K562 (cell line): ENCODE data around the gene ASIC1. TPM values are rescaled to one million over a fixed set of nuclear protein-coding genes. Genes with fewer than 3 reads are reported as not detected.

Source experiments
- ARID1B ChIP-seq: fragments of 450-650 bp; IDR thresholded peaks from 2 replicates; pipeline ENCODE4 v1.6.1; 2016; ENCODE audit warnings: antibody characterized with exemption, mild to moderate bottlenecking, inconsistent platforms
- CBX3 ChIP-seq, 2 experiments: IDR thresholded peaks; 1 replicate in 1 of 2; 2 replicates in 1 of 2; pipeline ENCODE4 v1.6.1; 2012; ENCODE audit warnings: inconsistent platforms in 2 of 2, low read length in 2 of 2, borderline replicate concordance in 1 of 2, control low read depth in 1 of 2
- CREM ChIP-seq: IDR thresholded peaks from 2 replicates; pipeline ENCODE4 v1.6.1; 2014; ENCODE audit warnings: antibody characterized with exemption, low read depth
- FOXM1 ChIP-seq, 2 experiments: fragments of 450-650 bp in 1 of 2; sonication (generic) in 1 of 2; formaldehyde crosslinking in 1 of 2; IDR thresholded peaks; 2 replicates each; pipeline versions ENCODE4 v1.6.1 to v1.9.0; 2017 to 2022; ENCODE audit warnings: low read depth in 2 of 2, mild to moderate bottlenecking in 2 of 2, missing genetic modification reagents in 1 of 2, moderate library complexity in 1 of 2
- GABPB2 ChIP-seq: fragments of 250-450 bp; sonication (Bioruptor Pico); conservative IDR thresholded peaks from 2 replicates; pipeline ENCODE4 v1.5.1; 2021; ENCODE audit warnings: mild to moderate bottlenecking
- GATA2 ChIP-seq: sonication (generic); formaldehyde crosslinking; IDR thresholded peaks from 2 replicates; pipeline ENCODE4 v1.4.0; 2020; ENCODE audit warnings: mild to moderate bottlenecking, missing genetic modification reagents
- HDAC1 ChIP-seq, 2 experiments: fragments of 450-650 bp; IDR thresholded peaks; 2 replicates each; pipeline ENCODE4 v1.6.1; 2016 to 2017; ENCODE audit warnings: inconsistent platforms in 1 of 2, mild to moderate bottlenecking in 1 of 2, moderate library complexity in 1 of 2
- HDAC6 ChIP-seq: IDR thresholded peaks from 2 replicates; pipeline ENCODE4 v1.6.1; 2012; ENCODE audit warnings: low read depth, mild to moderate bottlenecking, control low read depth, inconsistent platforms, low read length, moderate library complexity
- HSF4 ChIP-seq: fragments of 250-450 bp; sonication (Bioruptor Pico); IDR thresholded peaks from 2 replicates; pipeline ENCODE4 v2.1.2; 2022; ENCODE audit warnings: mild to moderate bottlenecking, moderate library complexity, borderline replicate concordance
- JUND ChIP-seq, 2 experiments: IDR thresholded peaks; 2 replicates in 1 of 2; 3 replicates in 1 of 2; pipeline ENCODE4 v1.6.1; 2011; ENCODE audit warnings: borderline replicate concordance in 2 of 2, low read depth in 2 of 2, low read length in 2 of 2, improper control_type of control experiment in 1 of 2, missing biosample characterization in 1 of 2, missing genetic modification characterization in 1 of 2, missing genetic modification reagents in 1 of 2
- PHF21A ChIP-seq: fragments of 450-650 bp; IDR thresholded peaks from 2 replicates; pipeline ENCODE4 v1.6.1; 2017; ENCODE audit warnings: low read depth, borderline replicate concordance
- POLR3A ChIP-seq: IDR thresholded peaks from 2 replicates; pipeline ENCODE4 v1.6.1; 2011; ENCODE audit warnings: borderline replicate concordance, mild to moderate bottlenecking, moderate library complexity; ENCODE audit not compliant: insufficient read length, insufficient read depth; ENCODE audit errors: extremely low read depth
- PRPF4 ChIP-seq: fragments of 200-400 bp; formaldehyde crosslinking; IDR thresholded peaks from one replicate; pipeline ENCODE4 v1.6.1; 2017; ENCODE audit warnings: low read length, low read depth, mild to moderate bottlenecking; ENCODE audit not compliant: insufficient read depth, poor library complexity, severe bottlenecking
- RHOXF2B ChIP-seq: fragments of 250-450 bp; sonication (Bioruptor Pico); conservative IDR thresholded peaks from 2 replicates; pipeline ENCODE4 v1.5.1; 2021
- SMARCC2 ChIP-seq: fragments of 450-650 bp; IDR thresholded peaks from 2 replicates; pipeline ENCODE4 v1.6.1; 2017; ENCODE audit warnings: antibody characterized with exemption, moderate library complexity, mild to moderate bottlenecking, low read depth
- SREBF2 ChIP-seq: sonication (generic); formaldehyde crosslinking; IDR thresholded peaks from 2 replicates; pipeline ENCODE4 v1.4.0; 2020; ENCODE audit warnings: mild to moderate bottlenecking, missing genetic modification reagents
- TAL1 ChIP-seq: fragments of 450-650 bp; IDR thresholded peaks from 2 replicates; pipeline ENCODE4 v1.6.1; 2016; ENCODE audit warnings: mild to moderate bottlenecking
- TARDBP ChIP-seq: fragments of 450-650 bp; IDR thresholded peaks from 2 replicates; pipeline ENCODE4 v1.6.1; 2016
- U2AF2 ChIP-seq: fragments of 200-400 bp; formaldehyde crosslinking; optimal IDR thresholded peaks from 2 replicates; pipeline ENCODE3; 2017; ENCODE audit warnings: low read depth, mild to moderate bottlenecking, low read length
- ZC3H11A ChIP-seq: IDR thresholded peaks from 2 replicates; pipeline ENCODE4 v1.6.1; 2012; ENCODE audit warnings: low read depth, low read length, improper control_type of control experiment
- ZNF217 ChIP-seq: sonication (generic); formaldehyde crosslinking; IDR thresholded peaks from 2 replicates; pipeline ENCODE4 v1.8.0; 2022; ENCODE audit warnings: mild to moderate bottlenecking, missing genetic modification reagents
- ZNF324 ChIP-seq: fragments of 250-450 bp; sonication (Bioruptor Pico); IDR thresholded peaks from 2 replicates; pipeline ENCODE4 v1.4.0; 2020; ENCODE audit warnings: mild to moderate bottlenecking
- ZNF384 ChIP-seq: IDR thresholded peaks from 2 replicates; pipeline ENCODE4 v1.6.1; 2012; ENCODE audit warnings: low read depth, low read length, improper control_type of control experiment
- polyA plus RNA-seq, 8 experiments: library from polyadenylated mRNA; depleted of rRNA in 4 of 8; stranded (reverse) in 5 of 8; unstranded in 3 of 8; fragments of >200 nt; fragmentation: Nextera tagmentation in 2 of 8; fragmentation: Illumina TruSeq in 1 of 8; extraction: Ambion mirVana in 2 of 8; extraction: Trizol in 1 of 8; gene quantifications; 2 replicates each; pipeline versions ENCODE4 v1.2.1 to v1.2.3, GENCODE V29; 2011 to 2014; ENCODE audit warnings: inconsistent platforms in 1 of 8, missing spikeins in 1 of 8
- total RNA-seq, 7 experiments: library from RNA; depleted of rRNA in 6 of 7; stranded (reverse); fragments of >200 nt in 6 of 7; fragmentation: Illumina TruSeq in 2 of 7; extraction: Trizol in 2 of 7; gene quantifications; 2 replicates each; pipeline versions ENCODE4 v1.2.1 to v1.2.3, GENCODE V29; 2011 to 2021; ENCODE audit warnings: low replicate concordance in 1 of 7
- TF ChIP-seq, protein P1 (sequence below), 3 experiments: fragments of 200-800 bp in 1 of 3; sonication (Bioruptor generic) in 1 of 3; sonication (generic) in 1 of 3; formaldehyde crosslinking in 1 of 3; IDR thresholded peaks; 2 replicates each; pipeline versions ENCODE4 v1.6.1 to v1.8.0; 2016 to 2022; ENCODE audit warnings: mild to moderate bottlenecking in 2 of 3, missing compliant biosample characterization in 2 of 3, missing genetic modification characterization in 2 of 3, missing genetic modification reagents in 1 of 3
- TF ChIP-seq, protein P2 (sequence below): IDR thresholded peaks from 2 replicates; pipeline ENCODE4 v1.6.1; 2011; ENCODE audit warnings: borderline replicate concordance, low read depth, mild to moderate bottlenecking, moderate library complexity, low read length; ENCODE audit not compliant: insufficient read depth, poor library complexity, severe bottlenecking

ASIC1 gene
- total and polyA plus RNA-seq, 9 of the 15 experiments (the other 6 are each of a cell fraction or from before 2014, with no cell fraction given): 0.01 to 1.7 (median 0.45) TPM

DNA sequence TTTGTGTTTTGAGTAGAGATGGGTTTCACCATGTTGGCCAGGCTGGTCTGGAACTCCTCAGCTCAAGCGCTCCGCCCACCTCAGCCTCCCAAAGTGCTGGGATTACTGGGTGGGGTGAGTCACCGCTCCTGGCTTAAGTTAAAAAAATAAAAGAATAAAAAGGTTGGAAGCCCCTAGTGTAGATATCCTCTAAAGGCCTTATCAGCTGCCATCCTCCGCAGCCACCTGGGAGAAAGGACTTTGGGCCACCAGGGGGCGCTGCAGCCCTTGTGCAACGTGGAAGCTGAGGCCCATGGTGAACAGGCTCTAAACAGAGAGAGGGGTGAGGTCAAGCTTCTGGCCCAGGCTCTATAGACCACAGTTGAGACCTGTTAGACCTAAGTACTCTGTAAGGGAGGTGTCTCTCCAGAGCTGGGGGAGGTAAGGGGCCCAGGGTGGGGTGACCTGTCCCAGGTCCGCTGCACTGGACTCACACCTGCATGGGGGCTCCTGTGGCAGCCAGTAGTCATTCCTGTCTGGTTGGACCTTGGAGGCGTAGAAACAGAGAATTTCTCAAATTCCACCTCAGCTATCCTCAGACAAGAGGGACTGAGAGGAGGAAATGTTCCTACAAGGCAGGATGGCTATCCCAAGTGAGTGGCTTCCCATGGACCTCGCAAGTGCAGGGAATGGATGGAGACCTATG is 18.1 kb upstream of the ASIC1 start (continued):
- TF ChIP-seq, protein P1, sequence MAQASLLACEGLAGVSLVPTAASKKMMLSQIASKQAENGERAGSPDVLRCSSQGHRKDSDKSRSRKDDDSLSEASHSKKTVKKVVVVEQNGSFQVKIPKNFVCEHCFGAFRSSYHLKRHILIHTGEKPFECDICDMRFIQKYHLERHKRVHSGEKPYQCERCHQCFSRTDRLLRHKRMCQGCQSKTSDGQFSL (CRISPR knock-in tag; IDR thresholded peaks at IDR 0.05): no peak
- TF ChIP-seq, protein P1 (tag; IDR thresholded peaks at IDR 0.05): no peak
- TF ChIP-seq U2AF2: no peak
- TF ChIP-seq CBX3 (IDR thresholded peaks at IDR 0.05; ENCODE audit: borderline replicate concordance in 1 of 2, low read length in 2 of 2): peak in 1 of 2 experiments; percentile 51; a peak in 1 of 3 replicates
- TF ChIP-seq FOXM1 (IDR thresholded peaks at IDR 0.05; ENCODE audit: low read depth): no peak
- no peak for TF ChIP-seq FOXM1 (CRISPR knock-in tag; IDR thresholded peaks at IDR 0.05; ENCODE audit: low read depth)
- TF ChIP-seq HDAC6: no peak
- peak; percentile 71; the same call in 1 of the 2 replicates for TF ChIP-seq JUND (IDR thresholded peaks at IDR 0.05; ENCODE audit: borderline replicate concordance, low read depth, low read length)
- TF ChIP-seq JUND (tag; IDR thresholded peaks at IDR 0.05; ENCODE audit: borderline replicate concordance, low read depth, low read length): peak; percentile 55; the same call in 1 of the 3 replicates
- TF ChIP-seq ZNF324 (CRISPR knock-in tag): no peak
- TF ChIP-seq POLR3A: no peak
- TF ChIP-seq, protein P2, sequence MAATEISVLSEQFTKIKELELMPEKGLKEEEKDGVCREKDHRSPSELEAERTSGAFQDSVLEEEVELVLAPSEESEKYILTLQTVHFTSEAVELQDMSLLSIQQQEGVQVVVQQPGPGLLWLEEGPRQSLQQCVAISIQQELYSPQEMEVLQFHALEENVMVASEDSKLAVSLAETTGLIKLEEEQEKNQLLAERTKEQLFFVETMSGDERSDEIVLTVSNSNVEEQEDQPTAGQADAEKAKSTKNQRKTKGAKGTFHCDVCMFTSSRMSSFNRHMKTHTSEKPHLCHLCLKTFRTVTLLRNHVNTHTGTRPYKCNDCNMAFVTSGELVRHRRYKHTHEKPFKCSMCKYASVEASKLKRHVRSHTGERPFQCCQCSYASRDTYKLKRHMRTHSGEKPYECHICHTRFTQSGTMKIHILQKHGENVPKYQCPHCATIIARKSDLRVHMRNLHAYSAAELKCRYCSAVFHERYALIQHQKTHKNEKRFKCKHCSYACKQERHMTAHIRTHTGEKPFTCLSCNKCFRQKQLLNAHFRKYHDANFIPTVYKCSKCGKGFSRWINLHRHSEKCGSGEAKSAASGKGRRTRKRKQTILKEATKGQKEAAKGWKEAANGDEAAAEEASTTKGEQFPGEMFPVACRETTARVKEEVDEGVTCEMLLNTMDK: peak; percentile 26
- TF ChIP-seq TAL1: peak; percentile 22; the same call in 1 of the 2 replicates
- no peak for TF ChIP-seq SMARCC2
- TF ChIP-seq PRPF4: no peak
- TF ChIP-seq CREM: peak; percentile 78
- peak; percentile 68 for TF ChIP-seq ARID1B
- TF ChIP-seq SREBF2 (CRISPR knock-in tag): no peak
- TF ChIP-seq ZNF384: peak; percentile 68; the same call in 1 of the 2 replicates
- TF ChIP-seq TARDBP: no peak
- TF ChIP-seq ZNF217 (CRISPR knock-in tag): no peak
- no peak for TF ChIP-seq HSF4 (CRISPR knock-in tag)
- TF ChIP-seq ZC3H11A: no peak
- TF ChIP-seq GATA2 (CRISPR knock-in tag): peak; percentile 88
- TF ChIP-seq HDAC1 (IDR thresholded peaks at IDR 0.05): no peak
- TF ChIP-seq RHOXF2B (CRISPR knock-in tag): no peak
- 0 out of 2 replicates have a peak, but pooled peaks have one; percentile 28 for TF ChIP-seq PHF21A
- TF ChIP-seq GABPB2: no peak
